ENCODE measurements around the gene ST3GAL6.

The ST3GAL6 gene

GRCh38 chr3:98806521-98806920 lies 43.4 kb downstream of the ST3GAL6 start:
- Histone ChIP-seq H3K27ac (ENCODE audit: low read depth, low read length) (no peak overlapping the region), H3K4me1 (ENCODE audit: insufficient read depth, low read length) (no peaks in the 10 kb centered on the region), H3K9ac (ENCODE audit: low read depth, low read length) (no peak overlapping the region), H3K36me3 (ENCODE audit: insufficient read depth, low read length) (peaks cover 69% of the 10 kb centered on the region), H3K4me3 (ENCODE audit: low read length) (no peak overlapping the region), H3K9me3 (ENCODE audit: insufficient read depth, low read depth, low read length) (no peaks in the 10 kb centered on the region), H3K27me3 (ENCODE audit: insufficient read depth, low read length) (no peaks in the 10 kb centered on the region)
- WGBS = 97% methylated on average over 1 of the region's 1 CpG

- no peaks in the 10 kb centered on the region for H3K27me3 ChIP-seq (ENCODE audit: insufficient read depth, low read length)
- WGBS = 92% methylated on average over 4 of the region's 4 CpGs
- no peak overlapping the region for H3K9ac ChIP-seq (ENCODE audit: low read depth, low read length)
- H3K4me3 ChIP-seq (ENCODE audit: low read length) = no peak overlapping the region
- H3K27ac ChIP-seq (ENCODE audit: low read depth, low read length) = no peak overlapping the region
- H3K36me3 ChIP-seq (ENCODE audit: insufficient read depth, low read length) = peaks cover 74% of the 10 kb centered on the region
- no peaks in the 10 kb centered on the region for H3K4me1 ChIP-seq (ENCODE audit: insufficient read depth, low read length)
- H3K9me3 ChIP-seq (ENCODE audit: insufficient read depth, low read depth, low read length) = no peaks in the 10 kb centered on the region
Observed at GRCh38 chr3:98807011-98807410, 43.9 kb downstream of the ST3GAL6 start.

- Histone ChIP-seq H3K4me3 (ENCODE audit: low read length) (no peak overlapping the region), H3K27me3 (ENCODE audit: insufficient read depth, low read length) (no peaks in the 10 kb centered on the region), H3K4me1 (ENCODE audit: insufficient read depth, low read length) (no peaks in the 10 kb centered on the region), H3K9me3 (ENCODE audit: insufficient read depth, low read depth, low read length) (no peaks in the 10 kb centered on the region), H3K36me3 (ENCODE audit: insufficient read depth, low read length) (peaks cover 80% of the 10 kb centered on the region), H3K27ac (ENCODE audit: low read depth, low read length) (no peak overlapping the region), H3K9ac (ENCODE audit: low read depth, low read length) (no peak overlapping the region)
- WGBS = 93% methylated on average over 1 of the region's 1 CpG
Observed at GRCh38 chr3:98807561-98807960, 44.4 kb downstream of the ST3GAL6 start.

GRCh38 chr3:98808071-98808470 lies 44.9 kb downstream of the ST3GAL6 start:
- WGBS = 90% methylated on average over 1 of the region's 2 CpGs
- no peak overlapping the region for H3K9ac ChIP-seq (ENCODE audit: low read depth, low read length)
- no peaks in the 10 kb centered on the region for H3K27me3 ChIP-seq (ENCODE audit: insufficient read depth, low read length)
- H3K36me3 ChIP-seq (ENCODE audit: insufficient read depth, low read length) = peaks cover 81% of the 10 kb centered on the region
- H3K4me1 ChIP-seq (ENCODE audit: insufficient read depth, low read length) = no peaks in the 10 kb centered on the region
- H3K27ac ChIP-seq (ENCODE audit: low read depth, low read length) = no peak overlapping the region
- H3K9me3 ChIP-seq (ENCODE audit: insufficient read depth, low read depth, low read length) = no peaks in the 10 kb centered on the region
- H3K4me3 ChIP-seq (ENCODE audit: low read length) = no peak overlapping the region

DNA sequence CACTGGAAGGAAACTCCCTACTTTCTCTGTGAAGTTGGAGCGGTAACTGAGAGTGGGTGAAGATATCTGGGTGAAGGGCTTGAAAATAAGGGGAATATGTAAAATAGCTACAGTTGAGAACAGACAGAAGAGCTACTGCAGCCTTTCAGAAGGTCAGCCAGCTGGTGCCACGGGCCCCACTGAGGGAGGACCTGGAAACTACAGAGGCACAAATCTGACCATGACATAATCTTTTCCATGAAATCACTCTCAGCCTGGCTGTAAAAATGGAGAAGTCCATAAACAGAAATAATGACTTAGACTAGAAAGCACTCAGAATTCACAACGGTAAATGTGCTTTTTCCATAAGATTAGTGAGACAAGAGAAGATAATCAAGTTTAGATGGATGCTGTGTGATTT lies 46.4 kb downstream of the ST3GAL6 start:
- H3K4me3 ChIP-seq (ENCODE audit: low read length) = no peak overlapping the region
- no peak overlapping the region for H3K27ac ChIP-seq (ENCODE audit: low read depth, low read length)
- no peaks in the 10 kb centered on the region for H3K9me3 ChIP-seq (ENCODE audit: insufficient read depth, low read depth, low read length)
- 95% methylated on average over 3 of the region's 3 CpGs for WGBS
- no peak overlapping the region for H3K9ac ChIP-seq (ENCODE audit: low read depth, low read length)
- H3K27me3 ChIP-seq (ENCODE audit: insufficient read depth, low read length) = no peaks in the 10 kb centered on the region
- no peaks in the 10 kb centered on the region for H3K4me1 ChIP-seq (ENCODE audit: insufficient read depth, low read length)
- peaks cover 92% of the 10 kb centered on the region for H3K36me3 ChIP-seq (ENCODE audit: insufficient read depth, low read length)

GRCh38 chr3:98811048-98811447 lies 47.9 kb downstream of the ST3GAL6 start:
- H3K36me3 ChIP-seq (ENCODE audit: insufficient read depth, low read length) = peaks cover 92% of the 10 kb centered on the region
- WGBS = 94% methylated on average over 5 of the region's 6 CpGs

DNA sequence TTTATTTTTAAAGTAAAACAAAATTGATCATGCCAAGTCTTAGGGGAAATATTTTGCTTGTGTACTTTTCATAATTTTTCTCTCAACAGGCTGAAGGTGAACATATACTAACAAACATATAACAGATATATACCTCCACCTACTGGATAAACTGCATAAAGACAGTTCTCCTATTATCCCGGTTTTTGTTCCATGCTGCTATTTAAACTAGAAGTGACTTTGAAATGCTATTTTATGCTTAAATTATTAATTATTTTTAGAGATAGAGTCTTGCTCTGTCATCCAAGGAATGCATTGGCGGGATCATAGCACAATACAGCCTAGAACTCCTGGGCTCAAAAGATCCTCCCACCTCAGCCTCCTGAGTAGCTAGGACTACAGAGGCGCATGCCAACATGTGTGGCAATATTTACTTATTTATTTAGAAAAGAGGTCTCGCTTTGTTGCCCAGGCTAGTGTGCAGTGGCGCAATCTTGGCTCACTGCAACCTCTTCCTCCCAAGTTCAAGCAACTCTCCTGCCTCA lies 49.8 kb downstream of the ST3GAL6 start:
- H3K9me3 ChIP-seq (ENCODE audit: insufficient read depth, low read depth, low read length) = no peaks in the 10 kb centered on the region
- peaks cover 12% of the 10 kb centered on the region for H3K4me1 ChIP-seq (ENCODE audit: insufficient read depth, low read length)
- H3K27ac ChIP-seq (ENCODE audit: low read depth, low read length) = no peak overlapping the region
- peaks cover 89% of the 10 kb centered on the region for H3K36me3 ChIP-seq (ENCODE audit: insufficient read depth, low read length)
- no peak overlapping the region for H3K9ac ChIP-seq (ENCODE audit: low read depth, low read length)
- H3K27me3 ChIP-seq (ENCODE audit: insufficient read depth, low read length) = no peaks in the 10 kb centered on the region
- no peak overlapping the region for H3K4me3 ChIP-seq (ENCODE audit: low read length)
- 89% methylated on average over 3 of the region's 5 CpGs for WGBS

More at GRCh38 chr3:98811048-98811447, 47.9 kb downstream of the ST3GAL6 start:
- Histone ChIP-seq H3K4me3 (ENCODE audit: low read length) (no peak overlapping the region), H3K9ac (ENCODE audit: low read depth, low read length) (no peak overlapping the region), H3K9me3 (ENCODE audit: insufficient read depth, low read depth, low read length) (no peaks in the 10 kb centered on the region), H3K4me1 (ENCODE audit: insufficient read depth, low read length) (peaks cover 6% of the 10 kb centered on the region; the same call in 1 of the 2 replicates), H3K27ac (ENCODE audit: low read depth, low read length) (no peak overlapping the region), H3K27me3 (ENCODE audit: insufficient read depth, low read length) (no peaks in the 10 kb centered on the region)

DNA sequence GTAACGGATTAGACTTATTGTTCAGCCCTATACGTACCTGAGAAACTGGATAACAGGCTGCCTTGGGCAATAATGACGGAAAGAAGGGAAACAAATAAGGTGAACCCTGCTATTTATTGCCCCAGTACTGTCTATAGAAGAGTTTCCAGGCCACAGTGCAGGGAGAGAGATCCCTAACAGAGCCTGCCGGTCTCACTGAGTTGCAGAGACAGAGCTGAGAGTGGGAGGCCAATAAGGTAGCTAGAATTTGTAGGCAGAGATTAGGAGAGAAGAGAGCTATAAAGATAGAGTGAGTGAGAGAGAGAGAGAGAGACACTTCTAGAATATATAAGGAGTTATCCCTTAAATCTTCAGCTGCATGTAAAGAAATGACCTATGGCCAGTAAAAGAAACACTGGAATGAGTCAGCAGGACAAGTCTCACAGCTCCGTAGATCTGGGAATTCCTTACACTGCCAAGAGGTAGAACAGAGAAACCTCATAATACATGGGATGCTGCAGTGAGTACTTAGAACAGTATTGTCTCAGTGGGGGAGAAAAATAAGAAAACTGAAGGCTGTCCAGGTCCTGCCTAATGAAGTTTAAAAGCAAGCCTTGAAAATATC lies 51.8 kb downstream of the ST3GAL6 start:
- H3K9me3 ChIP-seq (ENCODE audit: insufficient read depth, low read depth, low read length) = no peaks in the 10 kb centered on the region
- 96% methylated on average over 5 of the region's 5 CpGs for WGBS
- H3K4me3 ChIP-seq (ENCODE audit: low read length) = no peak overlapping the region
- H3K27ac ChIP-seq (ENCODE audit: low read depth, low read length) = no peak overlapping the region
- no peak overlapping the region for H3K9ac ChIP-seq (ENCODE audit: low read depth, low read length)
- H3K4me1 ChIP-seq (ENCODE audit: insufficient read depth, low read length) = peaks cover 12% of the 10 kb centered on the region
- peaks cover 89% of the 10 kb centered on the region for H3K36me3 ChIP-seq (ENCODE audit: insufficient read depth, low read length)
- H3K27me3 ChIP-seq (ENCODE audit: insufficient read depth, low read length) = no peaks in the 10 kb centered on the region

GRCh38 chr3:98817547-98818041 lies 54.5 kb downstream of the ST3GAL6 start:
- Histone ChIP-seq H3K9ac (ENCODE audit: low read depth, low read length) (no peak overlapping the region), H3K27ac (ENCODE audit: low read depth, low read length) (no peak overlapping the region), H3K4me3 (ENCODE audit: low read length) (no peak overlapping the region), H3K27me3 (ENCODE audit: insufficient read depth, low read length) (no peaks in the 10 kb centered on the region), H3K36me3 (ENCODE audit: insufficient read depth, low read length) (peaks cover 86% of the 10 kb centered on the region), H3K9me3 (ENCODE audit: insufficient read depth, low read depth, low read length) (no peaks in the 10 kb centered on the region), H3K4me1 (ENCODE audit: insufficient read depth, low read length) (peaks cover 12% of the 10 kb centered on the region)
- WGBS = 76% methylated on average over 3 of the region's 3 CpGs

GRCh38 chr3:98821063-98821462 lies 57.9 kb downstream of the ST3GAL6 start:
- Histone ChIP-seq H3K4me3 (ENCODE audit: low read length) (no peak overlapping the region), H3K36me3 (ENCODE audit: insufficient read depth, low read length) (peaks cover 61% of the 10 kb centered on the region), H3K4me1 (ENCODE audit: insufficient read depth, low read length) (peaks cover 5% of the 10 kb centered on the region), H3K9me3 (ENCODE audit: insufficient read depth, low read depth, low read length) (no peaks in the 10 kb centered on the region), H3K27me3 (ENCODE audit: insufficient read depth, low read length) (no peaks in the 10 kb centered on the region), H3K27ac (ENCODE audit: low read depth, low read length) (no peak overlapping the region), H3K9ac (ENCODE audit: low read depth, low read length) (no peak overlapping the region)
- 91% methylated on average over 3 of the region's 3 CpGs for WGBS

- H3K36me3 ChIP-seq (ENCODE audit: insufficient read depth, low read length) = peaks cover 36% of the 10 kb centered on the region
- no peaks in the 10 kb centered on the region for H3K27me3 ChIP-seq (ENCODE audit: insufficient read depth, low read length)
- H3K9me3 ChIP-seq (ENCODE audit: insufficient read depth, low read depth, low read length) = no peaks in the 10 kb centered on the region
- no peak overlapping the region for H3K27ac ChIP-seq (ENCODE audit: low read depth, low read length)
- H3K9ac ChIP-seq (ENCODE audit: low read depth, low read length) = no peak overlapping the region
- no peak overlapping the region for H3K4me3 ChIP-seq (ENCODE audit: low read length)
- no peaks in the 10 kb centered on the region for H3K4me1 ChIP-seq (ENCODE audit: insufficient read depth, low read length)
- WGBS = 91% methylated on average over 4 of the region's 4 CpGs
Observed at GRCh38 chr3:98823791-98824190, 60.7 kb downstream of the ST3GAL6 start.
